CD14-positive monocyte (primary cell): ENCODE measurements around the gene NOP16. TPM values are rescaled to one million over a fixed set of nuclear protein-coding genes. Genes with fewer than 3 reads are reported as not detected.

Experiments
- DNase-seq, 3 donors: peaks; one replicate each; pipeline ENCODE4 v3.0.0-alpha.2; 2011 to 2022
- H2AFZ ChIP-seq: 2 replicates; pipeline ENCODE4 v1.6.0; 2012; ENCODE audit warnings: mild to moderate bottlenecking, low read depth, low read length, inconsistent platforms; ENCODE audit not compliant: insufficient read depth, poor library complexity, severe bottlenecking
- H3K27ac ChIP-seq, 2 donors: 1 replicate in 1 of 2; 2 replicates in 1 of 2; pipeline ENCODE4 v1.5.1; 2012 to 2013; ENCODE audit warnings: low read length in 2 of 2, control low read depth in 1 of 2, inconsistent platforms in 1 of 2, low read depth in 1 of 2, mild to moderate bottlenecking in 1 of 2
- H3K27me3 ChIP-seq, 2 donors: one replicate each; pipeline versions ENCODE4 v1.6.0 to v1.6.1; 2011 to 2013; ENCODE audit warnings: low read length in 2 of 2; ENCODE audit not compliant: control insufficient read depth in 2 of 2, insufficient read depth in 2 of 2
- H3K36me3 ChIP-seq, 2 donors: replicated peaks in 1 of 2; 1 replicate in 1 of 2; 2 replicates in 1 of 2; pipeline versions ENCODE4 v1.5.1 to v1.6.1; 2012 to 2013; ENCODE audit warnings: low read length in 2 of 2, control low read depth in 1 of 2, inconsistent platforms in 1 of 2, mild to moderate bottlenecking in 1 of 2; ENCODE audit not compliant: insufficient read depth in 2 of 2, control insufficient read depth in 1 of 2
- H3K4me1 ChIP-seq, 2 donors: 1 replicate in 1 of 2; 2 replicates in 1 of 2; pipeline versions ENCODE4 v1.5.1 to v1.6.1; 2012 to 2013; ENCODE audit warnings: low read length in 2 of 2, control low read depth in 1 of 2, inconsistent platforms in 1 of 2, mild to moderate bottlenecking in 1 of 2, moderate library complexity in 1 of 2; ENCODE audit not compliant: insufficient read depth in 2 of 2, control insufficient read depth in 1 of 2
- H3K4me2 ChIP-seq: replicated peaks from 2 replicates; pipeline ENCODE3; 2012; ENCODE audit warnings: low read length, moderate library complexity, mild to moderate bottlenecking; ENCODE audit not compliant: poor library complexity, severe bottlenecking; ENCODE audit errors: extremely low read depth
- H3K4me3 ChIP-seq, 3 experiments: fragments of 200-600 bp in 1 of 3; sonication (generic) in 1 of 3; replicated peaks in 1 of 3; 1 replicate in 2 of 3; 2 replicates in 1 of 3; pipeline ENCODE4 v1.5.1; 2011 to 2013; ENCODE audit warnings: low read length in 3 of 3, mild to moderate bottlenecking in 3 of 3, control low read depth in 2 of 3, low read depth in 2 of 3, inconsistent platforms in 1 of 3, moderate library complexity in 1 of 3
- H3K79me2 ChIP-seq: 2 replicates; pipeline ENCODE4 v1.6.0; 2012; ENCODE audit warnings: mild to moderate bottlenecking, control low read depth, inconsistent platforms, low read length, moderate library complexity; ENCODE audit not compliant: insufficient read depth
- H3K9ac ChIP-seq: 2 replicates; pipeline ENCODE4 v1.6.0; 2017; ENCODE audit warnings: low read length, mild to moderate bottlenecking; ENCODE audit not compliant: insufficient read depth, poor library complexity, severe bottlenecking
- H3K9me3 ChIP-seq, 2 donors: replicated peaks in 1 of 2; 1 replicate in 1 of 2; 2 replicates in 1 of 2; pipeline versions ENCODE4 v1.5.1 to v1.6.1; 2012 to 2013; ENCODE audit warnings: low read length in 2 of 2, control low read depth in 1 of 2; ENCODE audit not compliant: control insufficient read depth in 1 of 2, insufficient read depth in 1 of 2
- H4K20me1 ChIP-seq: 2 replicates; pipeline ENCODE4 v1.6.0; 2012; ENCODE audit warnings: mild to moderate bottlenecking, low read length, control low read depth, moderate library complexity; ENCODE audit not compliant: insufficient read depth
- H3K27ac Mint-ChIP-seq, 7 donors: one replicate each; pipeline ENCODE4 v1.8.0; 2020; ENCODE audit warnings: mild to moderate bottlenecking in 7 of 7, mixed read lengths in 7 of 7, moderate library complexity in 6 of 7, inconsistent platforms in 2 of 7
- H3K27me3 Mint-ChIP-seq, 3 donors: one replicate each; pipeline ENCODE4 v1.8.0; 2021 to 2022; ENCODE audit warnings: low read depth in 3 of 3, mild to moderate bottlenecking in 3 of 3, mixed read lengths in 3 of 3, moderate library complexity in 3 of 3, inconsistent platforms in 1 of 3
- H3K36me3 Mint-ChIP-seq, 2 donors: one replicate each; pipeline ENCODE4 v1.8.0; 2020; ENCODE audit warnings: mixed read lengths in 2 of 2, inconsistent platforms in 1 of 2, mild to moderate bottlenecking in 1 of 2
- H3K4me1 Mint-ChIP-seq: one replicate; pipeline ENCODE4 v1.8.0; 2020; ENCODE audit warnings: mild to moderate bottlenecking, mixed read lengths
- H3K4me3 Mint-ChIP-seq, 2 donors: one replicate each; pipeline ENCODE4 v1.8.0; 2020; ENCODE audit warnings: mild to moderate bottlenecking in 2 of 2, mixed read lengths in 2 of 2, moderate library complexity in 1 of 2
- H3K9me3 Mint-ChIP-seq, 7 donors: one replicate each; pipeline ENCODE4 v1.8.0; 2020 to 2022; ENCODE audit warnings: mixed read lengths in 7 of 7, mild to moderate bottlenecking in 6 of 7, moderate library complexity in 6 of 7, inconsistent platforms in 2 of 7
- CTCF ChIP-seq: fragments of 200-600 bp; IDR thresholded peaks from one replicate; pipeline ENCODE4 v1.8.0; 2022; ENCODE audit warnings: antibody characterized with exemption, mild to moderate bottlenecking
- WGBS: methylation state at CpG from one replicate; pipeline ENCODE4 v1.1.5; 2013; ENCODE audit warnings: missing lambda C conversion rate; ENCODE audit not compliant: insufficient coverage; 5-methylcytosine and 5-hydroxymethylcytosine counted together
- intact Hi-C, 2 donors: fragments of 100-400 bp; cut with micrococcal nuclease; formaldehyde crosslinking; loops; one replicate each; pipeline versions ENCODE4 v1.15.0 to v1.15.1; 2023
- polyA minus RNA-seq: library from RNA; depleted of rRNA, polyadenylated mRNA; stranded (reverse); fragments of >200 nt; gene quantifications from 2 replicates; pipeline ENCODE4 v1.2.3, GENCODE V29; 2012
- polyA plus RNA-seq, 3 donors: library from polyadenylated mRNA; depleted of rRNA in 1 of 3; unstranded in 2 of 3; stranded (reverse) in 1 of 3; fragments of 300-500 nt in 2 of 3; fragments of >200 nt in 1 of 3; fragmentation: Illumina TruSeq in 2 of 3; gene quantifications; 1 replicate in 2 of 3; 2 replicates in 1 of 3; pipeline ENCODE4 v1.2.3, GENCODE V29; 2012 to 2021
- total RNA-seq, 12 experiments: library from RNA in 1 of 12; stranded (reverse) in 1 of 12; fragments of 120-200 nt in 1 of 12; gene quantifications; one replicate each; pipeline ENCODE4 v1.2.4 and lab custom pipeline; 2013 to 2026; ENCODE audit warnings: mixed read lengths in 6 of 12, inconsistent platforms in 1 of 12

Gene NOP16, protein sequence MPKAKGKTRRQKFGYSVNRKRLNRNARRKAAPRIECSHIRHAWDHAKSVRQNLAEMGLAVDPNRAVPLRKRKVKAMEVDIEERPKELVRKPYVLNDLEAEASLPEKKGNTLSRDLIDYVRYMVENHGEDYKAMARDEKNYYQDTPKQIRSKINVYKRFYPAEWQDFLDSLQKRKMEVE
- 9.1 TPM for total RNA-seq (2013)
- 10 to 100 TPM; 17.2 to 23.4 (median 17.6) TPM for polyA plus RNA-seq
- polyA minus RNA-seq: 7.5 and 15.4 TPM in 2 replicates
- 3.0 to 8.8 (median 7.0) reads per million in 11 experiments for total RNA-seq (lab: John Stamatoyannopoulos, UW)

- Histone ChIP-seq H3K27me3 (no peaks in the 10 kb centered on the region), H3K79me2 (peaks cover 41% of the 10 kb centered on the region), H3K9me3 (no peaks in the 10 kb centered on the region), H3K4me3 (peak within 1 kb of the TSS; percentile 66 to 98 (median 73)), H3K4me2 (peak within 1 kb of the TSS; percentile 97), H3K9ac (peak within 1 kb of the TSS; percentile 83), H3K36me3 (peaks cover 31 to 63% of the 10 kb centered on the region in 2 donors), H2AFZ (peak within 1 kb of the TSS; percentile 93), H4K20me1 (peaks cover 11% of the 10 kb centered on the region), H3K27ac (peak within 1 kb of the TSS; percentile 95 to 96), H3K4me1 (peaks cover 34 to 45% of the 10 kb centered on the region in 2 donors)
- WGBS: under 1% methylated on average over 38 of the region's 47 CpGs
- no peak for TF ChIP-seq CTCF
- Mint-ChIP-seq H3K9me3 (no peaks in the 10 kb centered on the region), H3K4me1 (peaks cover 47% of the 10 kb centered on the region), H3K27me3 (peaks cover 0 to 2% (median 0%) of the 10 kb centered on the region in 3 donors), H3K4me3 (peak within 1 kb of the TSS; percentile 98 to 99), H3K36me3 (peaks cover 41 to 61% of the 10 kb centered on the region in 2 donors), H3K27ac (peak within 1 kb of the TSS; percentile 98 to 100 (median 100))
- peak; percentile 97 to 99 (median 98) for DNase-seq
- intact Hi-C loops: loop anchor here (2.0 to 10.0 kb wide), 4 partner anchors 28 to 148 kb away; partner anchors contain the start of genes FAF2 (in 2 of the 2), RNF44 (in 2 of the 2) and KIAA1191 (in 1 of the 2)
Measured at GRCh38 chr5:176388444-176389134, at the start of gene NOP16, which contains the start of gene HIGD2A. Gene NOP16, minus strand, starts transcription at chr5:176388598. Its CDS starts 59 bp downstream, at chr5:176388539. Gene HIGD2A, plus strand, starts transcription at chr5:176388751. Its CDS starts 69 bp downstream, at chr5:176388820.

GRCh38 chr5:176436656-176437055 lies 48.3 kb upstream of the NOP16 start:
- DNase-seq: peak in 1 of 3 donors; percentile 60
- Histone ChIP-seq H3K9ac (peak overlapping the region; percentile 46), H3K27me3 (no peaks in the 10 kb centered on the region), H3K36me3 (no peaks in the 10 kb centered on the region), H3K27ac (no peak overlapping the region), H3K79me2 (no peaks in the 10 kb centered on the region), H4K20me1 (no peaks in the 10 kb centered on the region), H3K9me3 (no peaks in the 10 kb centered on the region), H3K4me2 (peak overlapping the region; percentile 69), H3K4me1 (peaks cover 9 to 10% of the 10 kb centered on the region in 2 donors), H2AFZ (peak overlapping the region; percentile 73), H3K4me3 (peak overlapping the region in 2 of 3 experiments; percentile 47 to 64)
- H3K27me3 Mint-ChIP-seq: no peaks in the 10 kb centered on the region
- H3K9me3 Mint-ChIP-seq: peaks cover 0 to 7% (median 2%) of the 10 kb centered on the region in 7 donors
- peak overlapping the region in 2 of 7 donors; percentile 55 to 63 for H3K27ac Mint-ChIP-seq
- no peaks in the 10 kb centered on the region for H3K36me3 Mint-ChIP-seq
- peak overlapping the region; percentile 64 to 83 for H3K4me3 Mint-ChIP-seq
- no peak for TF ChIP-seq CTCF
- intact Hi-C loops: no loop called here
- WGBS: 0% methylated on average over 3 of the region's 5 CpGs
- H3K4me1 Mint-ChIP-seq: peaks cover 11% of the 10 kb centered on the region
